ENCODE results near the gene HEXIM2. TPM values are rescaled to one million over a fixed set of nuclear protein-coding genes. Genes with fewer than 3 reads are reported as not detected.
A peak's percentile ranks its signal among the peaks of the same experiment; 100 is the strongest.
"Not testable (repeated sequence)": the region's sequence is repeated elsewhere in the genome, so short reads cannot be mapped to it uniquely, and the experiment has no call there.

Gene HEXIM2, protein sequence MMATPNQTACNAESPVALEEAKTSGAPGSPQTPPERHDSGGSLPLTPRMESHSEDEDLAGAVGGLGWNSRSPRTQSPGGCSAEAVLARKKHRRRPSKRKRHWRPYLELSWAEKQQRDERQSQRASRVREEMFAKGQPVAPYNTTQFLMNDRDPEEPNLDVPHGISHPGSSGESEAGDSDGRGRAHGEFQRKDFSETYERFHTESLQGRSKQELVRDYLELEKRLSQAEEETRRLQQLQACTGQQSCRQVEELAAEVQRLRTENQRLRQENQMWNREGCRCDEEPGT
- total RNA-seq: 1.3 and 3.3 TPM in 2 replicates

GRCh38 chr17:45161288-45162024, at the start of gene HEXIM2:
Gene HEXIM2, plus strand, starts transcription at chr17:45161875. Its CDS starts 919 bp downstream, at chr17:45162794.
- DNase-seq (ENCODE audit: extremely low read depth, low read depth, low spot score): peak; percentile 99

GRCh38 chr17:45112559-45113423, 48.9 kb upstream of the HEXIM2 start:
- no peak for DNase-seq (ENCODE audit: extremely low read depth, low read depth, low spot score)

GRCh38 chr17:45113424-45113754, 48.3 kb upstream of the HEXIM2 start:
- DNase-seq (ENCODE audit: extremely low read depth, low read depth, low spot score): no peak

- DNase-seq (ENCODE audit: extremely low read depth, low read depth, low spot score): no peak
Observed at GRCh38 chr17:45114117-45114932, 47.4 kb upstream of the HEXIM2 start.

DNA sequence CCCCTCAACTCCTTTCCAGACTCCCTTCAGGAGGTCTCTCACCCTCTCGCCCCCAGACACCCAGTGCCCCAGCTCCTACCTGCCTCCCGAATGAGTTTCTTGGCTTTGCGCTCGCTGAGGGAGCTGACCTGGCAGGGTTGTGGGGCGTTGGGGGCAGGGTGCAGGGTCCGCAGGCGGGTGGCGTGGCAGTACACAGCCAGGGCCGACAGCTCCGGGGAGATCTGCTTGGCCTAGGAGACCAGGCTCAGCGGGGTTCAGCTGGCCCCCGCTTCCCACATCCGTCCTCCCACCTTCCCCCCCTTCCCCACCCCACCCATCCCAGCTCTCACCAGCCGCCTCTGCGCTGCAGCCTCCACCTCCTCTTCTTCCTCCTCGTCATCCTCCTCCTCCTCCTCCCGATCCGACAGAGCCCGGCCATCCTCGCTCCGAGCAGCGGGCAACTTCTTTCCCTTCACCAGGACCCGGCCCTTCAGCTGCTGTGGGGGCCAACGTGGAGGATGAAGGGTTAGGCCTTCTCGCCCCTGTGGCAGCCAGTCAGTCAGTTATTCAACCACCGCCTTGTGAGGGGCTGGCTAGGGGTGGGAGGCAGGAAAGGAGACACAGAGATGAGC, 46.6 kb upstream of the HEXIM2 start:
- DNase-seq (ENCODE audit: extremely low read depth, low read depth, low spot score): no peak

GRCh38 chr17:45115871-45116270, 45.8 kb upstream of the HEXIM2 start:
- no peak for DNase-seq (ENCODE audit: extremely low read depth, low read depth, low spot score)

- DNase-seq (ENCODE audit: extremely low read depth, low read depth, low spot score): no peak
Observed at GRCh38 chr17:45116434-45117016, 45.1 kb upstream of the HEXIM2 start.

- no peak for DNase-seq (ENCODE audit: extremely low read depth, low read depth, low spot score)
Observed at GRCh38 chr17:45117334-45117733, 44.3 kb upstream of the HEXIM2 start.

DNA sequence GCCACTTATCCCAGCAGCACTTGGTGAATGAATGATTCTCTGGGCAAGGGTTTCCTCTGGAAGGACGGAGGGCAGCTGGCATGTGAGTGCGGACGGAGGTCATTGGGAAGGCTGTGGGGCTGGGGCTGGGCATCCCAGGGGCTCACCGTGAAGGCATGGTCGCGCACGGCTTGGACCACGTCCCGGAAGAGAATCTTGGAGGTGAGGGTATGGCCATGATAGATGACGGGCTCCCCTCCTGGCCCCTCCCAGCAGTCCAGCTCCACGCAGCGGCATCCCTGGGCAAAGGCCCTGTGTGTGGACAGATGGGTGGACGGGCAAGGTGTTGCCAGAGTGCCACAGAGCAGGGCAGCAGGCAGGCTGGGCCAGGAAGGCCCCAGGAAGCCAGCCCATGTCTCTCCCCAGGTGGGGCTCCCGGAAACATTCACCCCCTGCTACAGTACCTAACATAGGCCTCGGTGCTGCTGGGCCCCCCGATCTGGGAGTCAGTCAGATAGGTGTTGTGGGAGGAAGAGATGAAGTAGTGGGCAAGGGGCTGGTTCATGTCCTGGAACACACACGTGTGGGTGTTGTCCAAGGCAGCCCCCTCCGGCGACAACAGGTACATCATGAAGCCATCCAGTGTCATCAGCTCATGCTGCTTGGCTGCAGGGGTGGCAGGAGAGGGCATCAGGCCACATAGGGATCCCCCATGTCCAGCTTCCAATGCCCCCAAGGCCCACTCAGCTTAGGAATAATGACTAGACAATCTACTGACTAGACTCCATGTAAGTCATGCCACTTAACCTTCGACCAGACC, 43.6 kb upstream of the HEXIM2 start:
- DNase-seq (ENCODE audit: extremely low read depth, low read depth, low spot score): no peak

- DNase-seq (ENCODE audit: extremely low read depth, low read depth, low spot score): no peak
Observed at GRCh38 chr17:45118691-45119090, 43.0 kb upstream of the HEXIM2 start.

GRCh38 chr17:45119964-45120363, 41.7 kb upstream of the HEXIM2 start:
- DNase-seq (ENCODE audit: extremely low read depth, low read depth, low spot score): no peak

GRCh38 chr17:45120558-45120957, 41.1 kb upstream of the HEXIM2 start:
- DNase-seq (ENCODE audit: extremely low read depth, low read depth, low spot score): no peak

GRCh38 chr17:45121055-45121454, 40.6 kb upstream of the HEXIM2 start:
- no peak for DNase-seq (ENCODE audit: extremely low read depth, low read depth, low spot score)

DNA sequence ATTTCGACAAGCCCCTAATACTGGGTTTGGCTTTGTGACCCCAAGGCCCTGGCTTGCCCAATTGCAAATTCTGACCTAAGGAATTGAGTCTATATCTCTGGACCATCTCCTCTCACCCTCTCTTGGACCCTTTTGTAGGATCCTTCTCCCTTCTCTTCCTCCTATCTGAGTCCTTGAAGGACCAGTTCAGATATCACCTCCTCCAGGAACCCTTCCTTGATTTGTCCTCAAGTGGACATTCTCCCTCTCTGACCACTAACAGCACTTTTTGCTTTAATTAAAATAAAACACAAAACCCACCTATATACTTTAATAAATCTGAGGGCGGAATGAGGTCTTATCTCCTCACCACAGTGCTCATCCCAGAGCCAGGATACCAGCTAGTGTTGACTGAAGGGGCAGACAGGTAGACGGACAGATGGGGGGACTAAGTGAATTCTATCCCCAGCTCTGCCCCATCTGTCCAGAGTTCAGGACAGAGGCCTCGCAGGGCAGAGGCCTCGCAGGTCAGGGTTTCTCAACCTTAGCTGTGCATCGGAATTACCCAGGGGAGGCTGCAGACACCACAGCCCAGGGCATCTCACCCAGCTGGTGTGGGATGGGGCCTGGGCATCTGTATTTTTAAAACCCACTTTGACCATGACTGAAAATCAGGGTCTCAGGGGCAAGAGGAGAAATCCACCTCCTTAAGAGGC, 38.5 kb upstream of the HEXIM2 start:
- DNase-seq (ENCODE audit: extremely low read depth, low read depth, low spot score): no peak

- no peak for DNase-seq (ENCODE audit: extremely low read depth, low read depth, low spot score)
Observed at GRCh38 chr17:45123930-45124796, 37.5 kb upstream of the HEXIM2 start.

GRCh38 chr17:45124797-45125122, 36.9 kb upstream of the HEXIM2 start:
- DNase-seq (ENCODE audit: extremely low read depth, low read depth, low spot score): not testable (repeated sequence)

DNA sequence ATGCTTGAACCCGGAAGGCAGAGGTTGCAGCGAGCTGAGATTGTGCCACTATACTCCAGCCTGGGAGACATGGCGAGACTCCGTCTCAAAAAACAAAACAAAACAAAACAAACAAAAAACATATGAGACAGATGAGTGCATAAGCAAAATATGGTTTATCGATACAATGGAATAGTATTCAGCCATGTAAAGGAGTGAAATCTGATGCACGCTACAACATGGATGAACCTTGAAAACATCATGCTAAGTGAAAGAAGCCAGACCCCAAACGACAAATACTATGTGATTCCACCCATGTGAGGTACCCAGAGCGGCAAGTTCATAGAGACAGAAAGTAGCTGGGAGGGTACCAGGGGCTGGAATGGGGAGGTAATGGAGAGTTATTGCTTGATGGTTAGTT, 36.2 kb upstream of the HEXIM2 start:
- DNase-seq (ENCODE audit: extremely low read depth, low read depth, low spot score): no peak

- no peak for DNase-seq (ENCODE audit: extremely low read depth, low read depth, low spot score)
Observed at GRCh38 chr17:45127207-45127547, 34.5 kb upstream of the HEXIM2 start.

Data from glomerular endothelial cell (primary cell).